Left lung (tissue), 10 donors: ENCODE measurements around the gene ZNF366. TPM values are rescaled to one million over a fixed set of nuclear protein-coding genes. Genes with fewer than 3 reads are reported as not detected.
A peak's percentile ranks its signal among the peaks of the same experiment; 100 is the strongest.

Experiments
- ATAC-seq: fragments of 200-7000 bp; cut with Tn5 transposase; one replicate; pipeline ENCODE4 v1.9.1; 2020; ENCODE audit warnings: moderate library complexity
- DNase-seq, 4 donors: peaks; one replicate each; pipeline ENCODE4 v3.0.0-alpha.2; 2013 to 2020
- H3K27ac ChIP-seq, 2 donors: fragments of 200-600 bp; sonication (generic) in 1 of 2; one replicate each; pipeline versions ENCODE4 v1.5.0 to v1.8.0; 2020 to 2021
- H3K27me3 ChIP-seq, 2 donors: fragments of 200-600 bp; sonication (generic) in 1 of 2; one replicate each; pipeline versions ENCODE4 v1.5.0 to v1.8.0; 2020 to 2021
- H3K36me3 ChIP-seq, 2 donors: fragments of 200-600 bp; sonication (generic) in 1 of 2; one replicate each; pipeline versions ENCODE4 v1.5.0 to v1.8.0; 2020 to 2021
- H3K4me1 ChIP-seq, 2 donors: fragments of 200-600 bp; one replicate each; pipeline ENCODE4 v1.8.0; 2021
- H3K4me3 ChIP-seq, 2 donors: fragments of 200-600 bp; sonication (generic) in 1 of 2; one replicate each; pipeline versions ENCODE4 v1.5.0 to v1.8.0; 2020 to 2021; ENCODE audit warnings: mild to moderate bottlenecking in 1 of 2
- H3K9me3 ChIP-seq, 2 donors: fragments of 200-600 bp; sonication (generic) in 1 of 2; one replicate each; pipeline versions ENCODE4 v1.5.0 to v1.8.0; 2020 to 2021
- intact Hi-C, 2 donors: fragments of 100-400 bp; cut with DNase I; formaldehyde crosslinking; loops; one replicate each; pipeline versions ENCODE4 v1.11.2 to v1.14.2; 2022
- polyA plus RNA-seq, 6 donors: library from polyadenylated mRNA; unstranded; fragments of 120-200 nt; gene quantifications; one replicate each; pipeline ENCODE4 v1.2.1, GENCODE V29; 2013; ENCODE audit not compliant: insufficient read length in 6 of 6
- total RNA-seq, 2 donors: library from RNA; stranded (reverse); fragmentation: NEBNext Ultra II Directional; extraction: Animal tissue kit (Norgen Biotek cat#: 25700); gene quantifications; one replicate each; pipeline ENCODE4 v1.2.1, GENCODE V29; 2021
- TF ChIP-seq, protein P1 (sequence below), 2 donors: fragments of 200-600 bp; sonication (generic) in 1 of 2; IDR thresholded peaks; one replicate each; pipeline versions ENCODE4 v1.5.0 to v1.8.0; 2021; ENCODE audit warnings: antibody characterized with exemption in 2 of 2
- donor health status: DM: no; HTN: yes; CAD: no.
- donor health status: DM: no; HTN: no; CAD: no.

ZNF366 gene
- total and polyA plus RNA-seq, 8 donors = 3.2 to 5.6 (median 4.0) TPM

GRCh38 chr5:72522607-72523006, 15.4 kb upstream of the ZNF366 start:
- Histone ChIP-seq H3K27ac (no peak overlapping the region), H3K4me1 (peaks cover 0 to 18% of the 10 kb centered on the region in 2 donors), H3K4me3 (no peak overlapping the region), H3K36me3 (no peaks in the 10 kb centered on the region), H3K27me3 (no peaks in the 10 kb centered on the region), H3K9me3 (peaks cover 0 to 7% of the 10 kb centered on the region in 2 donors)
- DNase-seq (no peak), ATAC-seq (no peak)
- intact Hi-C loops = loop anchor here in 1 of 2 donors (5.0 kb wide), 1 partner anchor 155 kb away; no protein-coding TSS in a partner anchor
- TF ChIP-seq, protein P1, sequence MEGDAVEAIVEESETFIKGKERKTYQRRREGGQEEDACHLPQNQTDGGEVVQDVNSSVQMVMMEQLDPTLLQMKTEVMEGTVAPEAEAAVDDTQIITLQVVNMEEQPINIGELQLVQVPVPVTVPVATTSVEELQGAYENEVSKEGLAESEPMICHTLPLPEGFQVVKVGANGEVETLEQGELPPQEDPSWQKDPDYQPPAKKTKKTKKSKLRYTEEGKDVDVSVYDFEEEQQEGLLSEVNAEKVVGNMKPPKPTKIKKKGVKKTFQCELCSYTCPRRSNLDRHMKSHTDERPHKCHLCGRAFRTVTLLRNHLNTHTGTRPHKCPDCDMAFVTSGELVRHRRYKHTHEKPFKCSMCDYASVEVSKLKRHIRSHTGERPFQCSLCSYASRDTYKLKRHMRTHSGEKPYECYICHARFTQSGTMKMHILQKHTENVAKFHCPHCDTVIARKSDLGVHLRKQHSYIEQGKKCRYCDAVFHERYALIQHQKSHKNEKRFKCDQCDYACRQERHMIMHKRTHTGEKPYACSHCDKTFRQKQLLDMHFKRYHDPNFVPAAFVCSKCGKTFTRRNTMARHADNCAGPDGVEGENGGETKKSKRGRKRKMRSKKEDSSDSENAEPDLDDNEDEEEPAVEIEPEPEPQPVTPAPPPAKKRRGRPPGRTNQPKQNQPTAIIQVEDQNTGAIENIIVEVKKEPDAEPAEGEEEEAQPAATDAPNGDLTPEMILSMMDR (IDR thresholded peaks at IDR 0.05) = no peak

DNA sequence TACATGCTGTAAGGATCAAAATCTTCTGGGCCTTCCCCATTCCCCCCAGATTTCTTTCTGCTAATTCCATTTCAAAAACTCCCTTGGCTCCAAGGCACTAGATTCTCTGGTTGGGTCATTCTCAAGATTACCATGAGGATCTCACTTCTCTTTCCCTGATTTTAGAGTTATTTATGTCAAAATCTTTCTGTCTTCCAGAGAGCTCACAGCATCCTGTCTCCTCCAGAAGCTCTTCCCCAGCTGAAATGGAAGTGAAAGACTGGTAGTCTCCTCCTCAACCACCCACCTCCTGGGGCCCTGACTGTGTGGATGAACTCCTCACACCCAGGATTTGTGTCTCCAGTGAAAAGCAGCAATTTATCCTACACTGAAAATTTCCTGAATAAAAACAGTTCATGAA, 11.9 kb upstream of the ZNF366 start:
- TF ChIP-seq, protein P1 (IDR thresholded peaks at IDR 0.05) = no peak
- Histone ChIP-seq H3K9me3 (peaks cover 0 to 7% of the 10 kb centered on the region in 2 donors), H3K4me3 (no peak overlapping the region), H3K36me3 (no peaks in the 10 kb centered on the region), H3K4me1 (peaks cover 0 to 17% of the 10 kb centered on the region in 2 donors), H3K27me3 (no peaks in the 10 kb centered on the region), H3K27ac (peak overlapping the region in 1 of 2 donors; percentile 60)
- ATAC-seq (no peak), DNase-seq (no peak)
- intact Hi-C loops = no loop called here

GRCh38 chr5:72518001-72518683, 10.9 kb upstream of the ZNF366 start:
- TF ChIP-seq, protein P1 (IDR thresholded peaks at IDR 0.05) = no peak
- ATAC-seq = peak; percentile 79
- Histone ChIP-seq H3K27me3 (no peaks in the 10 kb centered on the region), H3K27ac (peak overlapping the region; percentile 46 to 60), H3K4me1 (peaks cover 0 to 17% of the 10 kb centered on the region in 2 donors), H3K9me3 (peaks cover 0 to 7% of the 10 kb centered on the region in 2 donors), H3K4me3 (no peak overlapping the region), H3K36me3 (no peaks in the 10 kb centered on the region)
- DNase-seq = peak in 2 of 4 donors; percentile 55 to 73
- intact Hi-C loops = no loop called here

GRCh38 chr5:72516916-72517315, 9.7 kb upstream of the ZNF366 start:
- intact Hi-C loops = no loop called here
- no peak overlapping the region for H3K4me3 ChIP-seq
- no peaks in the 10 kb centered on the region for H3K27me3 ChIP-seq
- peaks cover 0 to 7% of the 10 kb centered on the region in 2 donors for H3K9me3 ChIP-seq
- DNase-seq (no peak), ATAC-seq (no peak)
- H3K27ac ChIP-seq = no peak overlapping the region
- peaks cover 0 to 17% of the 10 kb centered on the region in 2 donors for H3K4me1 ChIP-seq
- TF ChIP-seq, protein P1 (IDR thresholded peaks at IDR 0.05) = no peak
- no peaks in the 10 kb centered on the region for H3K36me3 ChIP-seq

DNA sequence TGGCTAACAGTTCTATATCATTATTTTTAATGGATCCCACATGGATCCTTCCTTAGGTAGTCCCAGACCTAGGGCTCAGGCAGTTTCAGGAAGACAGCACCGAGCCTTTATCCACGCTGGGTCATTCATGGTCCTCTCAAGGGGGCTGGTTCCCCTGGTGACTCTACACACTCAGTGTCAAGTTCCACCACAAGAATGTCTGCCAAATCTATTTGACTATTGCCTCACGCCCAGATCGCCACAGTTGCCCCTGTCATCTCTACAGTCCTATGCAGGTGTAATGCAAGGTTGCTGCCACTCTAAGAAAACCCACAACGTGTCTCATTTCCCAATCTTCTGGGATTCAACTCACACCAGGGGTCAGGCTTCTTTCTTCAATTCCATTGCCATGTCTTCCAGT, 8.0 kb upstream of the ZNF366 start:
- DNase-seq (no peak), ATAC-seq (no peak)
- Histone ChIP-seq H3K9me3 (peaks cover 0 to 5% of the 10 kb centered on the region in 2 donors), H3K4me1 (peaks cover 0 to 30% of the 10 kb centered on the region in 2 donors), H3K36me3 (no peaks in the 10 kb centered on the region), H3K27ac (no peak overlapping the region), H3K27me3 (no peaks in the 10 kb centered on the region), H3K4me3 (no peak overlapping the region)
- TF ChIP-seq, protein P1 (IDR thresholded peaks at IDR 0.05) = no peak
- intact Hi-C loops = no loop called here
